NCI-H146 treated with DMSO at 0.1 percent for 48 hours (cell line): ENCODE measurements around the gene CRIM1.

ENCODE experiments used
- DNase-seq: peaks from one replicate; lab custom pipeline; 2025; ENCODE audit not compliant: unreplicated experiment; lab: John Stamatoyannopoulos, UW

CRIM1 gene

DNA sequence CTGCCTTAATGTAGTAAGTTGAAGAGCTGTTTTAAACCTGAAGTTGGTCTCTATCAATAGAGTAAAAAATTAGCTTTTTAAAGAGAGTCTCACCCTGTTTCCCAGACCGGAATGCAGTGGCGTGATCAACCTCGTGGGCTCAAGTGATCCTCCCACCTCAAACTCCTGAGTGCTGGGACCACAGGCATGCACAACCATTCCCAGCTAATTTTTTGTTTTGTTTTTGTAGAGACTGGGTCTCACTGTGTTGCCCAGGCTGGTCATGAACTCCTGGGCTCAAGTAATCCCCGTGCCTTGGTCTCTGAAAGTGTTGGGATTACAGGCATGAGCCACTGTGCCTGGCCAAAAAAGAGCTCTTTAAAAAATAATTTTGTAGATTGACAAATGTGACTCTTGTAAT lies 40.3 kb downstream of the CRIM1 start:
- DNase-seq = no peak

DNA sequence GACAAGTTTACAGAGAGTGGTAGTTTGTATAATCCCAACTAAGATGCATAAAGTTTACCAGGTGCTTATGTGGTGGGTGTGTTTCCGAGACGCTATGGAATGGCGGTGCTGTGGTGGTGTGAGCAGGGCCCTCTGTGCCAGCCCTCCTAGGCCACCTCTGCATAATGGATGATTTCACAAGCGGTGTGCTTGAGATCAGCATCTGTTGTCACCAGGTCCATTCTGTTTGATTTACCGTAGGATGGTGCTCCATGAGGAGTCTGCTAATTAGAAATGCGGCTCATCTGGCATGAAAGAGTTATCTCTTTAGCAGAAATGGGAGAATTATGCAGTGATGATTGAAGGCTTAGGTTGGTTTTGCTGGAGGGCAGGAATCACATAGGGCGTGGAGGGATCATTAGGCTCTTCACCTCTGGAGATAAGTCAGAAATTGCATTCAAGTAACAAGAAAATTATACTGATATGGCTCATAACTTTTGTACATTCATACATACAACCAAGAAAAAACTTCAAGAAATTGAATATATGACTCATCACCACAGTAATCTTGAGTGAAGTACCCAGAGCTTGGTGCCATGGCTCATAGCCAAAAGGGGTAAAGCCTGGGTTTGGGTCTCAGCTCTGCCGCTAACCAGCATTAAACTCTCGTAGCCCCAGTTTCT lies 41.4 kb downstream of the CRIM1 start:
- no peak for DNase-seq

DNA sequence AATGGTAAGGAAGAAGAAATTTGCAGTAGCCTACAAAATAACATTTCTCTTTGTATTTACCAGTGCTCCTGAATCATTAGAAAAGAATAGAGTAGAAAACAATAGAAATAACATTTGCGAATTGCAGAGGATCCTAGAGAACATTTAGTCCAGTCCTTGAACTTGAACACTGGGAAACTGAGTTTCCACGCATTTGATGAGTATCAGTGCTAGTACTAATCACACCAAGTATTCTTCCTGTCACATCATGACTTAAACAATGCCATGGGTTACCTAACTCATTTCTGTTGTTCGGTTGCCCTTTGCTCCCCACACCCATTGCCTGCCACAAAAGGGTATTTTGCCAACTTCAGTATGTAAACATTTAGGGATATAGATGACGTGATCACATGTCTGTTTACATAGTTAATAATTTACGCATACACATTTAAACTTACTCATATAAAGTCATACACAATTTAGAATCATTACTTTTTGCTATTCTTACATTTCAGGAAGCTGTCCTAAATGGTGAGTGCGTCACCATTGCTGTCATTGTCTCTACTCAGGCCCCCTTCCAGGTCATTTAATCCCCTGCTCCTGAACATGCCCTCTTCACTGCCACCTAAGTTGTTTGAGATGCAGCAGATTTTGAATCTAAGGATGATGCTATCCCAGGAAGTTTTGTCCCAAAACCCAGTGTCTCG lies 42.3 kb downstream of the CRIM1 start:
- DNase-seq = no peak

- no peak for DNase-seq
Observed at GRCh38 chr2:36399050-36399449, 43.5 kb downstream of the CRIM1 start.

DNA sequence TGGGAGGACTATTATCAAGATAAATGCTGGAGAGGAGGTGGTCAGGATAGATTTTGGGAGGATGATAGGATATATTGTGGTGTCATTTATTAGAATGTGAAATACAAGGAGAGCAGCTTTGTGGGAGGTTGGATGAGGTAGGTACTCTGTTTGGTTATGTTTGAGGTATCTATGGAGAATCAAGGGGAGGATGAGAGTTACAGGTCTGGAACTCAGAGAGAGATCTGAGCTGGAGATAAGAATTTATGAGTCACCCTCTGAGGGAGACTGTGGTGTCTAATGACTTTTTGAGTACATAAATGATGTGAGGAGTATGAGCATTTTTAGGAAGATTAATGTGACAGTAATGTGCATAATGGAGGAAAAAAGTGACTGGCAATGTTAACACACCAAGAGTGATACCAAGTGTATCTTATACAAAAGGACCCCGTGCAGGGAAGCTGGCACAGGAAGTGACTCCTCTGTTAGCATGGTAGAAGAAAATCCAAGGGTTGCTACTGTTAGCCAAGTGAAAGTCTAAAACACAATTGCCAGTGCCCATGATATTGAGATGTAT lies 48.2 kb downstream of the CRIM1 start:
- DNase-seq = no peak

GRCh38 chr2:36404318-36404717 lies 48.7 kb downstream of the CRIM1 start:
- DNase-seq = no peak

GRCh38 chr2:36404754-36405153 lies 49.2 kb downstream of the CRIM1 start:
- no peak for DNase-seq

DNA sequence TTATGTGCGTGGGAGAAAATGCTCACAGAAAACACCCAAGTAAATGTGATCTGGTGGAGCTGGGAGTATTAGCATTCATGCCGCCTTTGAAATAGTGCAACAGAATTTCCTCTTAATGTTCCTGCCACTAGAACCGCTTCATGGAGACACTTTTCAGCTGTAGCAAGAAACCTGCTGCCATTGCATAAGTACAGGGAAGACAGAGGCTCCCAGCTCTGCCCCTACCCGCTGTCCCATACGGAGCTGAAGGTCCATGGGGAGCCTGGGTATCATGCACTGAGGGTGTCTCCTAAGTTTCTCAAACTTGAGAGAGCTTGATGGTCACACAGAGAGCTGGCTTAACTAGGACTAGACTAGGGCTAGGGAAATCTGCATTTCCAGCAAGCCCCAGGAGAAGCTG lies 49.6 kb downstream of the CRIM1 start:
- no peak for DNase-seq

- no peak for DNase-seq
Observed at GRCh38 chr2:36406296-36406695, 50.7 kb downstream of the CRIM1 start.

DNA sequence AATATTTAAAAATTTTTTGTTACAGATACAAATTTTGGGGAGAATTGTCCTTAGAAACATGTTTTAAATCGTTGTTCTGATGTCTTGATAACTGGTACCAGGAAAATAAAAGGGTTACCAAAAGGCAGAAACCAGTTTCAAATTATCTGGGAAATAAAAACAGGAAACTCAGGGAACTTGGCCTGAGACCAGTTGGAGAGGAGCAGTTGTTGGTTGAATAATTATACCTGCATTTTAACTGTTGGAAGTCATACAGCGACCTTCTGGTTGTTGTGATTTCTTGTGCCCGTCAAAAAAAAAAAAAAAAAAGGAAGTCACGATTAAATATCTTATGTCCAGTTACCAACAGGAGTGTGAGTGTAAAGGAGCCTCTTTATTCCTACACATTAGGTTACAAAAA lies 51.8 kb downstream of the CRIM1 start:
- no peak for DNase-seq

DNA sequence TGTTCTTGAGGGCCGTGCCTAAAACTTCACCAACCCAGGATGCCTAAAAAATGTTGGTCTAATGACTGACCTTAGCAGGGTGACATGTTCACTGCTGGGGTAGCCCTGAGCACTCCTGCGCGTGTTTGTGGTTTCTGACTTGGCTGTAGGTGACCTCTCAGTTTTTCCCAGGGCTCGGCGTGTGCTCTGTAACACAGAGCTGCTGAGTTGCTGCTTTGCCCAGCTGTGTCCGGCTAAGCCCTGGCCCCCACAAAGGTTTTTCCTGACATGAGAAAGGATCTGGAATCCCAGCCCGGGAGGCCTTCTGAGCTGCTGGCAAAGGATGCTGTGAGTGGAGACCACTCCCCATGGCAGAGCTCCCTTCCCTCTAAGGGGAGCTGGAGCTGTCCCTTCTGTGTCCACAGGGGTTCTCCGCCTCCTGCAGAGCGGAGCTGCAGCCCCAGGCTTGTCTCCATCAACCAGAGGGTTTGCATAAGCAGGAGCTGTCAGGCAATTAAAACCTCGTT lies 52.7 kb downstream of the CRIM1 start:
- no peak for DNase-seq

DNA sequence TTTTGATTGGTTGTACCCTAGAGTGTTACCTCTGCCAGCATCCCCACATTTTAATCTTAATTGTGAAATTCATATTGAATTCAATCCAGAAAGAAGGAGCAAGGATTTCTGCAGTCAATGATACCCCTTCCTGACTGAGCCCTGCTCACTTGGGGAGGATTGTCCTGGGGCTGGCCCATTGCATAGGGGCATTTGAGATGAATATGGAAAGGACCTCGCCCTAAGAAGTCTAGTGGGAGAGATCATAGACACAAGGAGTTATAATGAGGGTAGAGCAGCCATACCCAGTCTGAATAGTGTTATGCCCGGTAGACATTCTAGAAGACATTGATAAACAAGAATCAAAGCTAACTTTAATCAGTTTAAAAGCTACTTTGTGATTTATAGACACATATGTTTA lies 53.8 kb downstream of the CRIM1 start:
- DNase-seq = no peak

DNA sequence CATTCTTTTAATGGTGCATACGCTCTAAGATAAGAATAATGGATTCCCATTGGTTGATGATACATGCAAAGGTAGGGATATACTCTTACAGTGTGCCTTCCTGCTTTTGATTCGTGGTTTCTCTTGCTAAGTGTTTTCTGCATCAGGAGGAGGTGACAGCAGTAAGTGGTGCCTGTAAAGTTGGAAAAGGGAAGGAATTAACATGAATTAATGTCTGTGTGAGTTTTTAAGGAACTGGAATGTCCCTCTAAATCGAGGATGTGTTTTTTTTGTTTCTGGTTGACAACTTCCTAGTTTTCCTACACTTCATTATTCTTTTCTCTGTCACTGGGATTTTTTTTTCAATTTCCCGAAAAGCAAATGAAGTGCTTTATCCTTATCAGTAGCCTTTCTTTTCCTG lies 54.4 kb downstream of the CRIM1 start:
- no peak for DNase-seq

- no peak for DNase-seq
Observed at GRCh38 chr2:36410681-36411080, 55.1 kb downstream of the CRIM1 start.

- DNase-seq = no peak
Observed at GRCh38 chr2:36411962-36412444, 56.4 kb downstream of the CRIM1 start.

GRCh38 chr2:36413218-36413617 lies 57.6 kb downstream of the CRIM1 start:
- DNase-seq = no peak

GRCh38 chr2:36414307-36414706 lies 58.7 kb downstream of the CRIM1 start:
- no peak for DNase-seq

DNA sequence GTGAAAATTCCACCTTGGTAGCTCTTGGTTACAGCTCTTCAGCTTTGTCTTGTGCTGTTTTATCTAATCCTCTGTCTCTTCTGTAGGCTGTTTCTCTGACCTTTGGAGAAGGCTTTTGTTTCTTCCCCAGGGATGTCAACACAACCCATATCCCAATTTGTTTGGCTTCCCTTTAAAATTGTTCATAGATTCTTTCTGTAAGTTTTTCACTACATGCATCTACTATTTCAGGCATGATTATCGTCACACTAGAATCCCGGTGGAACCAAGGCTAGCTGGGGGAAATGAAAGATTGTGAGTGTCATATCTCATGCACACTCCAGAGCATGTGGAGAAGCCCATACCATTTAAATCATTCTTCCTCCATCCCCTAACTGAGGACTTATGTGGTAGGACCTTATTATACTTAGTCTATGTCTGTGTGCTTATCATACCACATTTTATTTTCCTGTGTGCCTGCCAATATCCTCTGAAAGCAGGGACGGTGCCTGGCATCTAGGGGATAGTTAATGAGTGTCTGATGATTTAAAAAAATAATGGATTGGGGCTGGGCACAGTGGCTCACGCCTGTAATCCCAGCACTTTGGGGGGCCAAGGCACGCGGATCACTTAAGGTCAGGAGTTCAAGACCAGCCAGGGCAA lies 59.9 kb downstream of the CRIM1 start:
- no peak for DNase-seq

DNA sequence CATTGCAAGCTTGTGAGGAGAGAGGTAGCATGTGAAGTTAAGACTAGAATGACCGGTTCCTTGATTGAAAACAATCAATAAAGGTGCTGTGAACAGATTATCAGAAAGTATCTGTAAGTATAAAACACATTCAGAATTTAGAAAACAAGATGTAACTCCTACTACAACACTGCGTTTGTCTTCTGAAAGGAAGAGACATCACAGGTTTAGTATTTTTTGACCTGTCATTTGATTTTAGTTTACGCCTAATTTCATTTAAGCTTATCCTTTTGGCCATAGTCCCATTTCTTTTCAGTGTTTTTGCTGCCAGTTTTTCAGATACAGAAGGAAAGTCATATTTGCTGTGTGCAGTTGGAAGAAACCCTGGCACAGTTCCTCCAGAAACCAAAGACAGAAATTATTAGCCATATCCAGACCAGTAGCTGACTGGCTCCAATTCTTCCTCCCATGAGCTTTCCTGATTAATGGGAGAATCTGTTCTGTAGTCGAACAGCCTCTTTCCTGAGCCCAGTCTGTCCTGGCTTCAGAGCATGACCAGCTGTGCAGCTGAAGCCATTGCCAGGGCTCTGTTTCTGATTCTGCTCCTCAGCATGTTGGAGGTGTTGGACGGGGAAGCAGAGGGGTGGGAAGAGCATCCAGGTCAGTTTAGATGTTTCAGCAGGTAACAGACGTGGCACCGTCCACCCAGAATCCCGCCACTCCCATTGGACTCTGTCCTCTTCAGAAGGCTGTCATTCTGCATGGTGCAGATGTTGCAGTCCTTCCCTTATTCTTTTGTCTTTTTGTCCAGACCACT lies 61.0 kb downstream of the CRIM1 start:
- no peak for DNase-seq

DNA sequence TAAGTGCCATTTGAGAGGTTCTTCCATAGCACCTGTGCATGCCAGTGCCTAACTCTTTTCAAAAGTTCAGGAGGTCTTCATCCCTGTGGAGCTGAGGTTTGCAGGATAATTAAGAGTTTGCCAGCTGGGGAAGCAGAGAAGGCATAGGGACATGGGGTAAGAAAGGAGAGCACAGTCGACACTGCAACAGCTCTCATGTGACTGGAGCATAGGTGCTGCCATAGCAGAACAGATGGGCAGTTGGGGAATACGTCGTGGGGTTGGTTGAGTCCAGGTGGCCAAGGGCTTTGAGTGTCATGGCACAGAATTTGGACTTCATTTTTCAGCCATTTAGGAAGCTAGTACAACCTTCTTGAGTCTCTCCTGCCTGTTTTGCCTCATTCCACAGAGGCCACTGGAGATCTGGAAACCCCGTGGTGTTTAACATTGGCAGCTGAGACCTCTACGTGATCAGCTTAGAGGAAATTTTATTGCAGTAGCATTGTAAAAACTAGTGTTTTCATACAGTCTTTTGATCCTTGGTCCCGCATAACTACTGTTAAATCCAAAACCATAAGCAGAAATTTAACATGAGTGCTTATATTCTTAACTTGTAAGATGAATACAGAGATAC lies 65.1 kb downstream of the CRIM1 start:
- no peak for DNase-seq

GRCh38 chr2:36421379-36421778 lies 65.8 kb downstream of the CRIM1 start:
- no peak for DNase-seq
